Lower leg skin (tissue), 4 donors: ENCODE data around the gene WASHC3. TPM values are rescaled to one million over a fixed set of nuclear protein-coding genes. Genes with fewer than 3 reads are reported as not detected.

Experiments
- DNase-seq, 2 donors: peaks; one replicate each; pipeline ENCODE4 v3.0.0-alpha.2; 2019; ENCODE audit warnings: low spot score in 2 of 2
- H3K4me3 ChIP-seq: fragments of 200-600 bp; sonication (generic); 2 replicates; pipeline ENCODE4 v1.5.1; 2017; ENCODE audit warnings: mild to moderate bottlenecking, low read depth; ENCODE audit not compliant: poor library complexity, severe bottlenecking
- CTCF ChIP-seq, 3 donors: fragments of 450-650 bp; IDR thresholded peaks; one replicate each; pipeline ENCODE4 v1.5.1; 2016; ENCODE audit warnings: antibody characterized with exemption in 3 of 3, mild to moderate bottlenecking in 3 of 3, moderate library complexity in 2 of 3
- POLR2A ChIP-seq, 2 donors: fragments of 450-650 bp; IDR thresholded peaks; one replicate each; pipeline ENCODE4 v1.6.1; 2016 to 2017; ENCODE audit warnings: antibody characterized with exemption in 2 of 2, mild to moderate bottlenecking in 1 of 2, moderate library complexity in 1 of 2
- WGBS, 2 donors: methylation state at CpG; one replicate each; pipeline ENCODE4 v1.1.5; 2018; 5-methylcytosine and 5-hydroxymethylcytosine counted together
- intact Hi-C: fragments of 100-400 bp; cut with DNase I; formaldehyde crosslinking; loops from one replicate; pipeline ENCODE4 v1.15.0; 2023; ENCODE audit warnings: low total_unique reads
- total RNA-seq, 4 donors: library from RNA; depleted of rRNA; stranded (reverse); fragments of >200 nt; gene quantifications; one replicate each; pipeline ENCODE4 v1.1.0, GENCODE V29; 2016

Gene WASHC3
- total RNA-seq, 4 donors from 2014 or later = 33.5 to 74.7 (median 53.6) TPM

GRCh38 chr12:101982307-101982706 lies 79.5 kb downstream of the WASHC3 start:
- TF ChIP-seq POLR2A (IDR thresholded peaks at IDR 0.05) = no peak
- no peak for TF ChIP-seq CTCF (IDR thresholded peaks at IDR 0.05)
- intact Hi-C loops = no loop called here
- H3K4me3 ChIP-seq = no peak overlapping the region
- DNase-seq = no peak
- WGBS, 2 donors = 71 to 76% methylated on average over 5 of the region's 5 CpGs

- intact Hi-C loops = no loop called here
- DNase-seq = no peak
- H3K4me3 ChIP-seq = no peak overlapping the region
- TF ChIP-seq POLR2A (IDR thresholded peaks at IDR 0.05) (no peak), CTCF (IDR thresholded peaks at IDR 0.05) (no peak)
- WGBS, 2 donors = 60 to 75% methylated on average over 2 of the region's 2 CpGs
These were observed 79.9 kb downstream of the WASHC3 start for GRCh38 chr12:101981868-101982267.

- no peak overlapping the region for H3K4me3 ChIP-seq
- intact Hi-C loops = no loop called here
- 33 to 74% methylated on average over 1 of the region's 1 CpG for WGBS, 2 donors
- DNase-seq = no peak
- TF ChIP-seq POLR2A (IDR thresholded peaks at IDR 0.05) = no peak
- no peak for TF ChIP-seq CTCF (IDR thresholded peaks at IDR 0.05)
These were observed 93.0 kb downstream of the WASHC3 start for GRCh38 chr12:101968770-101969169.

GRCh38 chr12:101967506-101967905 lies 94.3 kb downstream of the WASHC3 start:
- WGBS, 2 donors = 74 to 82% methylated on average over 4 of the region's 4 CpGs

GRCh38 chr12:101966496-101966895 lies 95.3 kb downstream of the WASHC3 start:
- no peak overlapping the region for H3K4me3 ChIP-seq
- intact Hi-C loops = no loop called here
- DNase-seq = no peak
- 86 to 93% methylated on average over 1 of the region's 1 CpG for WGBS, 2 donors
- TF ChIP-seq CTCF (IDR thresholded peaks at IDR 0.05) (no peak), POLR2A (IDR thresholded peaks at IDR 0.05) (no peak)

More at GRCh38 chr12:101967506-101967905, 94.3 kb downstream of the WASHC3 start:
- H3K4me3 ChIP-seq = no peak overlapping the region
- TF ChIP-seq CTCF (IDR thresholded peaks at IDR 0.05) (no peak), POLR2A (IDR thresholded peaks at IDR 0.05) (no peak)
- intact Hi-C loops = no loop called here
- DNase-seq = no peak

GRCh38 chr12:101963697-101964096 lies 98.1 kb downstream of the WASHC3 start:
- TF ChIP-seq POLR2A (IDR thresholded peaks at IDR 0.05) (no peak), CTCF (IDR thresholded peaks at IDR 0.05) (no peak)
- DNase-seq = no peak
- no peak overlapping the region for H3K4me3 ChIP-seq
- intact Hi-C loops = no loop called here
- WGBS, 2 donors = 0% methylated on average over 1 of the region's 1 CpG
